B cell (primary cell): ENCODE data around the gene POLD2. TPM values are rescaled to one million over a fixed set of nuclear protein-coding genes. Genes with fewer than 3 reads are reported as not detected.

Source experiments
- ATAC-seq: fragments of 200-7000 bp; cut with Tn5 transposase; one replicate; pipeline ENCODE4 v1.10.0; 2021; ENCODE audit warnings: low read depth, mild to moderate bottlenecking, moderate number of reproducible peaks, moderate library complexity
- CTCF ChIA-PET: fragments of 350-600 bp; sonication (Branson Sonifier 250); formaldehyde crosslinking; loops from one replicate; lab custom pipeline; 2021; ENCODE audit warnings: antibody characterized with exemption, inconsistent platforms; lab: Charles Lee
- POLR2A ChIA-PET: fragments of 350-600 bp; sonication (Branson Sonifier 250); formaldehyde crosslinking; loops from one replicate; lab custom pipeline; 2021; ENCODE audit warnings: antibody characterized with exemption; lab: Charles Lee
- DNase-seq: peaks from one replicate; pipeline ENCODE4 v3.0.0; 2013
- H2AFZ ChIP-seq: 2 replicates; pipeline ENCODE4 v1.6.1; 2012; ENCODE audit warnings: mild to moderate bottlenecking, low read depth, low read length; ENCODE audit not compliant: insufficient read depth, poor library complexity, severe bottlenecking
- H3K27ac ChIP-seq, 2 donors: 1 replicate in 1 of 2; 2 replicates in 1 of 2; pipeline ENCODE4 v1.5.1; 2012 to 2013; ENCODE audit warnings: low read length in 2 of 2, mild to moderate bottlenecking in 2 of 2, moderate library complexity in 1 of 2
- H3K27me3 ChIP-seq, 4 experiments: fragments of 200-600 bp in 1 of 4; sonication (generic) in 1 of 4; replicated peaks in 1 of 4; 1 replicate in 2 of 4; 2 replicates in 2 of 4; pipeline versions ENCODE4 v1.6.1 to v1.7.0; 2013 to 2016; ENCODE audit warnings: low read length in 3 of 4, mild to moderate bottlenecking in 2 of 4, mixed read lengths in 1 of 4, moderate library complexity in 1 of 4; ENCODE audit not compliant: insufficient read depth in 4 of 4, control insufficient read depth in 3 of 4; ENCODE audit errors: control extremely low read depth in 1 of 4
- H3K36me3 ChIP-seq, 2 experiments: replicated peaks in 1 of 2; 1 replicate in 1 of 2; 2 replicates in 1 of 2; pipeline versions ENCODE4 v1.6.1 to v1.7.1; 2013; ENCODE audit warnings: low read length in 1 of 2; ENCODE audit not compliant: insufficient read depth in 2 of 2, control insufficient read depth in 1 of 2; ENCODE audit errors: control extremely low read depth in 1 of 2, extremely low read depth in 1 of 2
- H3K4me1 ChIP-seq, 2 donors: fragments of 200-600 bp in 1 of 2; sonication (generic) in 1 of 2; 1 replicate in 1 of 2; 2 replicates in 1 of 2; pipeline versions ENCODE4 v1.5.1 to v1.6.1; 2013 to 2017; ENCODE audit warnings: low read length in 2 of 2; ENCODE audit not compliant: control insufficient read depth in 2 of 2, insufficient read depth in 2 of 2
- H3K4me2 ChIP-seq: replicated peaks from 2 replicates; pipeline ENCODE3; 2012; ENCODE audit warnings: mild to moderate bottlenecking, low read depth, low read length; ENCODE audit not compliant: poor library complexity, severe bottlenecking
- H3K4me3 ChIP-seq, 5 experiments: fragments of 200-600 bp in 1 of 5; sonication (generic) in 1 of 5; 1 replicate in 3 of 5; 2 replicates in 2 of 5; pipeline versions ENCODE4 v1.5.1 to v1.7.0; 2011 to 2016; ENCODE audit warnings: low read length in 4 of 5, mild to moderate bottlenecking in 4 of 5, low read depth in 2 of 5, control low read depth in 1 of 5, moderate library complexity in 1 of 5; ENCODE audit not compliant: insufficient read depth in 1 of 5; ENCODE audit errors: control extremely low read depth in 1 of 5, extremely low read depth in 1 of 5
- H3K79me2 ChIP-seq: fragments of 200-600 bp; sonication (generic); one replicate; pipeline ENCODE4 v1.6.0; 2016; ENCODE audit warnings: low read length; ENCODE audit not compliant: control insufficient read depth, insufficient read depth
- H3K9ac ChIP-seq: fragments of 200-600 bp; sonication (generic); 2 replicates; pipeline ENCODE4 v1.6.1; 2017; ENCODE audit warnings: mild to moderate bottlenecking, low read length, moderate library complexity
- H3K9me3 ChIP-seq, 3 donors: one replicate each; pipeline versions ENCODE4 v1.6.1 to v1.7.1; 2013; ENCODE audit warnings: low read length in 2 of 3; ENCODE audit not compliant: control insufficient read depth in 2 of 3, insufficient read depth in 1 of 3; ENCODE audit errors: control extremely low read depth in 1 of 3
- H4K20me1 ChIP-seq: 2 replicates; pipeline ENCODE4 v1.6.0; 2012; ENCODE audit warnings: mild to moderate bottlenecking, low read length; ENCODE audit not compliant: insufficient read depth, control insufficient read depth, poor library complexity, severe bottlenecking
- H3K27ac Mint-ChIP-seq: one replicate; pipeline ENCODE4 v1.8.0; 2021; ENCODE audit warnings: mixed read lengths
- H3K27me3 Mint-ChIP-seq: one replicate; pipeline ENCODE4 v1.8.0; 2021; ENCODE audit warnings: mixed read lengths
- H3K4me1 Mint-ChIP-seq: one replicate; pipeline ENCODE4 v1.8.0; 2021; ENCODE audit warnings: mixed read lengths
- H3K4me3 Mint-ChIP-seq: one replicate; pipeline ENCODE4 v1.8.0; 2021; ENCODE audit warnings: mixed read lengths
- H3K9me3 Mint-ChIP-seq: one replicate; pipeline ENCODE4 v1.8.0; 2022; ENCODE audit warnings: mixed read lengths; ENCODE audit not compliant: insufficient read depth
- EZH2 ChIP-seq: IDR thresholded peaks from 2 replicates; pipeline ENCODE4 v1.6.1; 2012; ENCODE audit warnings: borderline replicate concordance, low read depth, mild to moderate bottlenecking, moderate library complexity, low read length; ENCODE audit not compliant: insufficient read depth, poor library complexity, severe bottlenecking
- WGBS: methylation state at CpG from one replicate; pipeline ENCODE4 v1.1.5; 2013; ENCODE audit warnings: missing lambda C conversion rate; ENCODE audit not compliant: insufficient coverage; 5-methylcytosine and 5-hydroxymethylcytosine counted together
- intact Hi-C: fragments of 100-400 bp; cut with micrococcal nuclease; formaldehyde crosslinking; loops from one replicate; pipeline ENCODE4 v1.10.0; 2022
- polyA plus RNA-seq: library from polyadenylated mRNA; depleted of rRNA; stranded (reverse); fragments of >200 nt; gene quantifications from 2 replicates; pipeline ENCODE4 v1.2.3, GENCODE V29; 2012
- total RNA-seq, 2 donors: library from RNA; stranded (reverse); fragments of 120-200 nt in 1 of 2; gene quantifications; 1 replicate in 1 of 2; 2 replicates in 1 of 2; pipeline versions ENCODE4 v1.2.3 to v1.2.4, GENCODE V29; 2013 to 2022
- TF ChIP-seq, protein P1 (sequence below): fragments of 200-600 bp; IDR thresholded peaks from one replicate; pipeline ENCODE4 v1.8.0; 2022; ENCODE audit warnings: antibody characterized with exemption, mild to moderate bottlenecking

Gene POLD2
- total and polyA plus RNA-seq, 2 donors (not counting 1 experiment from before 2014, with no cell fraction given): 73.6 to 86.7 TPM

DNA sequence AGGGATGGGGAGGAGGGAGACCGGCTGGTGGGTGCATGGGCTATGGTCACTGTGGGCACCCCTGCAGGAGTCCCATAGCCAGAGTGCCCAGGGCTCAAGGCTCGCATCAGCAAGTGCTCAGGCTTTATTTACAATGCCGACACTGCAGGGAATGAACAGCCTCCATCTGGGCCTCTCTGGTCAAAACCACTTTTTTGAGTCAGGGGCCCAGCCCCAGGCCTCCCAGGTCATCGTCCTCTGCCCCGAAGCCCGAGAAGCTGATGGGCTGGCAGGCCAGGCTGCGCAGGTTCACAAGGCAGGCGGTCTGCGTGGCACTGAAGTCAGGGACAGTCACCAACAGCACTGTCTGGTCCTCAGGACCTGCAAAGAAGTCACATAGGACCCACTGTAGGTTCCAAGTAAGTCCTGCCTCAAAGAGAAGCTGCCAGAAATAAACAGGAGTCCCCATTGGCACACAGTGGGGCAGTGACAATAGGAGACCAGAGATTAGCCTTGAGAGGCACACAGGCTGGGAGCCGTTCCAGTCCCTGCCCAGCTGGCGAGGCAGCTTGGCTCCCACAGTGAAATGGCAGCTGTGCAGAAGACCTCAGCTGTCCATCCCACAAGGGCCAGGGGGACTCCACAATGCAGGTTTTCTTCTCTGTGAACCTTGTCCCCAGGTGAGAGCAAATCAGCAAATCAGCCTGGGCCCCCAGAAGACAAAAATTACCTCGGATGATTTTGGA is 8.6 kb downstream of the POLD2 start:
- no peak overlapping the region for H3K27ac ChIP-seq
- WGBS: 96% methylated on average over 12 of the region's 12 CpGs
- TF ChIP-seq EZH2: no peak
- TF ChIP-seq, protein P1, sequence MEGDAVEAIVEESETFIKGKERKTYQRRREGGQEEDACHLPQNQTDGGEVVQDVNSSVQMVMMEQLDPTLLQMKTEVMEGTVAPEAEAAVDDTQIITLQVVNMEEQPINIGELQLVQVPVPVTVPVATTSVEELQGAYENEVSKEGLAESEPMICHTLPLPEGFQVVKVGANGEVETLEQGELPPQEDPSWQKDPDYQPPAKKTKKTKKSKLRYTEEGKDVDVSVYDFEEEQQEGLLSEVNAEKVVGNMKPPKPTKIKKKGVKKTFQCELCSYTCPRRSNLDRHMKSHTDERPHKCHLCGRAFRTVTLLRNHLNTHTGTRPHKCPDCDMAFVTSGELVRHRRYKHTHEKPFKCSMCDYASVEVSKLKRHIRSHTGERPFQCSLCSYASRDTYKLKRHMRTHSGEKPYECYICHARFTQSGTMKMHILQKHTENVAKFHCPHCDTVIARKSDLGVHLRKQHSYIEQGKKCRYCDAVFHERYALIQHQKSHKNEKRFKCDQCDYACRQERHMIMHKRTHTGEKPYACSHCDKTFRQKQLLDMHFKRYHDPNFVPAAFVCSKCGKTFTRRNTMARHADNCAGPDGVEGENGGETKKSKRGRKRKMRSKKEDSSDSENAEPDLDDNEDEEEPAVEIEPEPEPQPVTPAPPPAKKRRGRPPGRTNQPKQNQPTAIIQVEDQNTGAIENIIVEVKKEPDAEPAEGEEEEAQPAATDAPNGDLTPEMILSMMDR: no peak
- ChIA-PET POLR2A (no interaction called here), CTCF (no interaction called here)
- intact Hi-C loops: no loop called here
- no peak for DNase-seq
- no peaks in the 10 kb centered on the region for H3K27me3 Mint-ChIP-seq
- no peaks in the 10 kb centered on the region for H4K20me1 ChIP-seq
- H3K9ac ChIP-seq: no peak overlapping the region
- peaks cover 3% of the 10 kb centered on the region for H3K4me1 Mint-ChIP-seq
- no peak overlapping the region for H3K27ac Mint-ChIP-seq
- H3K9me3 ChIP-seq: no peaks in the 10 kb centered on the region
- H3K79me2 ChIP-seq: peaks cover 13% of the 10 kb centered on the region
- H3K9me3 Mint-ChIP-seq: no peaks in the 10 kb centered on the region
- ATAC-seq: no peak
- no peak overlapping the region for H2AFZ ChIP-seq
- H3K4me3 Mint-ChIP-seq: no peak overlapping the region
- peaks cover 0 to 52% of the 10 kb centered on the region in 2 experiments for H3K36me3 ChIP-seq
- H3K4me1 ChIP-seq: no peaks in the 10 kb centered on the region
- no peaks in the 10 kb centered on the region for H3K27me3 ChIP-seq
- H3K4me3 ChIP-seq: no peak overlapping the region
- no peak overlapping the region for H3K4me2 ChIP-seq

DNA sequence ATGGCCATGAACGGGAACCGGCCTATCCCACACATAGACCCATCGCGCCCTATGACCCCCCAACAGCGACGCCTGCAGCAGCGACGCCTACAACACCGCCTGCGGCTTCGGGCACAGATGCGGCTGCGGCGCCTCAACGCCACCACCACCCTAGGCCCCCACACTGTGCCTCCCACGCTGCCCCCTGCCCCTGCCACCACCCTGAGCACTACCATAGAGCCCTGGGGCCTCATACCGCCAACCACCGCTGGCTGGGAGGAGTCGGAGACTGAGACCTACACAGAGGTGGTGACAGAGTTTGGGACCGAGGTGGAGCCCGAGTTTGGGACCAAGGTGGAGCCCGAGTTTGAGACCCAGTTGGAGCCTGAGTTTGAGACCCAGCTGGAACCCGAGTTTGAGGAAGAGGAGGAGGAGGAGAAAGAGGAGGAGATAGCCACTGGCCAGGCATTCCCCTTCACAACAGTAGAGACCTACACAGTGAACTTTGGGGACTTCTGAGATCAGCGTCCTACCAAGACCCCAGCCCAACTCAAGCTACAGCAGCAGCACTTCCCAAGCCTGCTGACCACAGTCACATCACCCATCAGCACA is 9.5 kb downstream of the POLD2 start:
- Histone ChIP-seq H2AFZ (no peak overlapping the region), H4K20me1 (no peaks in the 10 kb centered on the region), H3K27me3 (no peaks in the 10 kb centered on the region), H3K36me3 (peaks cover 0 to 46% of the 10 kb centered on the region in 2 experiments), H3K27ac (no peak overlapping the region), H3K4me3 (no peak overlapping the region), H3K9me3 (no peaks in the 10 kb centered on the region), H3K4me1 (no peaks in the 10 kb centered on the region), H3K79me2 (peaks cover 8% of the 10 kb centered on the region), H3K9ac (no peak overlapping the region), H3K4me2 (no peak overlapping the region)
- WGBS: 100% methylated on average over 13 of the region's 24 CpGs
- no peak overlapping the region for H3K4me3 Mint-ChIP-seq
- no peaks in the 10 kb centered on the region for H3K4me1 Mint-ChIP-seq
- ChIA-PET POLR2A (no interaction called here), CTCF (no interaction called here)
- no peaks in the 10 kb centered on the region for H3K27me3 Mint-ChIP-seq
- DNase-seq (no peak), ATAC-seq (no peak)
- no peaks in the 10 kb centered on the region for H3K9me3 Mint-ChIP-seq
- TF ChIP-seq, protein P1: no peak
- TF ChIP-seq EZH2: no peak
- no peak overlapping the region for H3K27ac Mint-ChIP-seq
- intact Hi-C loops: no loop called here
